Subcutaneous preadipocyte (primary cell): ENCODE data around the gene EHD1. TPM values are rescaled to one million over a fixed set of nuclear protein-coding genes. Genes with fewer than 3 reads are reported as not detected.

Experiments used
- small RNA-seq: library from RNA; depleted of rRNA; stranded (forward); fragments of <200 nt; gene quantifications from one replicate; pipeline ENCODE3, GENCODE V24; 2012
- total RNA-seq: library from RNA; depleted of rRNA; stranded (reverse); fragments of >200 nt; gene quantifications from 2 replicates; pipeline ENCODE4 v1.2.3, GENCODE V29; 2012

The EHD1 gene
- total RNA-seq, result 40.1 and 75.3 TPM in 2 replicates

GRCh38 chr11:64878494-64879243, at the start of gene EHD1:
EHD1 (minus strand) TSS chr11:64878621; CDS start chr11:64878464, 157 bp downstream.

GRCh38 chr11:64923944-64924909, 45.8 kb upstream of the EHD1 start, which contains the start of gene PPP2R5B:
PPP2R5B (plus strand) TSS chr11:64924689; CDS start chr11:64925735, 1,046 bp downstream.

GRCh38 chr11:64916775-64917662, 38.6 kb upstream of the EHD1 start, which contains the start of gene ATG2A:
ATG2A (minus strand) TSS chr11:64917209; CDS start chr11:64917135, 74 bp downstream.

GRCh38 chr11:64844330-64845128, 33.9 kb downstream of the EHD1 start, which contains the start of gene CDC42BPG:
CDC42BPG (minus strand) TSS chr11:64844653; CDS start chr11:64844569, 84 bp downstream.

GRCh38 chr11:64810271-64810890, 68.0 kb downstream of the EHD1 start, which contains the start of gene MEN1:
MEN1 (minus strand) TSS chr11:64810551; CDS start chr11:64810109, 442 bp downstream.

GRCh38 chr11:64803158-64803845, 75.1 kb downstream of the EHD1 start, which contains the start of gene MAP4K2:
MAP4K2 (minus strand) TSS chr11:64803214; CDS start chr11:64803149, 65 bp downstream.

Small RNA genes within 50 kb of the gene (small RNA-seq; reads per million reads assigned to genes)
- gene MIR6749 (not detected), gene MIR6750 (not detected)

Other genes starting within 250 kb of the EHD1 start
- gene NRXN2, start 155.4 kb downstream of the EHD1 start, total RNA-seq, result 9.2 and 17.2 TPM in 2 replicates
- 0.20 and 0.37 TPM in 2 replicates for gene RASGRP2, start 134.5 kb downstream of the EHD1 start, total RNA-seq
- gene PYGM, start 118.6 kb downstream of the EHD1 start, total RNA-seq, result 0.37 and 0.39 TPM in 2 replicates
- 110 and 126 TPM in 2 replicates for gene SF1, start 100.1 kb downstream of the EHD1 start, total RNA-seq
- 7.0 and 12.3 TPM in 2 replicates for gene MAP4K2, start 75.4 kb downstream of the EHD1 start, total RNA-seq
- 20.2 and 22.1 TPM in 2 replicates for gene MEN1, start 68.1 kb downstream of the EHD1 start, total RNA-seq
- under 0.01 TPM in 2 replicates for gene CDC42BPG, start 34.0 kb downstream of the EHD1 start, total RNA-seq
- 15.4 and 19.5 TPM in 2 replicates for gene ATG2A, start 38.6 kb upstream of the EHD1 start, total RNA-seq
- gene PPP2R5B, start 46.1 kb upstream of the EHD1 start, total RNA-seq, result 5.9 and 8.2 TPM in 2 replicates
- gene GPHA2, start 57.3 kb upstream of the EHD1 start, total RNA-seq, result not detected in 2 replicates
- gene MAJIN, start 93.5 kb upstream of the EHD1 start, total RNA-seq, result not detected in 2 replicates
- 0.37 and 0.98 TPM in 2 replicates for gene BATF2, start 118.3 kb upstream of the EHD1 start, total RNA-seq
- 46.7 and 63.2 TPM in 2 replicates for gene ARL2, start 135.5 kb upstream of the EHD1 start, total RNA-seq
- gene SNX15, start 148.8 kb upstream of the EHD1 start, total RNA-seq, result 12.1 and 13.2 TPM in 2 replicates
- gene SAC3D1, start 162.6 kb upstream of the EHD1 start, total RNA-seq, result 17.6 and 19.4 TPM in 2 replicates
- gene NAALADL1, start 179.9 kb upstream of the EHD1 start, total RNA-seq, result 10.8 and 14.3 TPM in 2 replicates
- 12.5 and 18.6 TPM in 2 replicates for gene CDCA5, start 205.4 kb upstream of the EHD1 start, total RNA-seq
- 26.8 and 29.0 TPM in 2 replicates for gene ZFPL1, start 205.6 kb upstream of the EHD1 start, total RNA-seq
- 122 and 127 TPM in 2 replicates for gene VPS51, start 217.6 kb upstream of the EHD1 start, total RNA-seq
- 13.2 and 14.3 TPM in 2 replicates for gene TM7SF2, start 233.3 kb upstream of the EHD1 start, total RNA-seq
- 12.9 and 13.1 TPM in 2 replicates for gene ZNHIT2, start 239.1 kb upstream of the EHD1 start, total RNA-seq
- gene FAU, start 243.5 kb upstream of the EHD1 start, total RNA-seq, result 193 and 272 TPM in 2 replicates
- 24.6 and 30.1 TPM in 2 replicates for gene MRPL49, start 243.7 kb upstream of the EHD1 start, total RNA-seq